Panc1 (cell line): ENCODE data around the gene CCDC121. TPM values are rescaled to one million over a fixed set of nuclear protein-coding genes. Genes with fewer than 3 reads are reported as not detected.

Experiments used
- ATAC-seq: fragments of 200-7000 bp; cut with Tn5 transposase; 2 replicates; pipeline ENCODE4 v1.9.1; 2020; ENCODE audit warnings: mild to moderate bottlenecking, moderate library complexity
- BruUV-seq: library from RNA; stranded (reverse); fragments of 400-500 nt; replicated peaks from 2 replicates; lab custom pipeline; 2021; lab: Mats Ljungman, UMichigan
- CTCF ChIA-PET: fragments of 300-600 bp; sonication (Branson Sonifier 250); formaldehyde crosslinking; loops from one replicate; lab custom pipeline; 2022; ENCODE audit warnings: antibody characterized with exemption; lab: Charles Lee
- POLR2A ChIA-PET: fragments of 300-600 bp; sonication (Branson Sonifier 250); formaldehyde crosslinking; loops from one replicate; lab custom pipeline; 2022; ENCODE audit warnings: antibody characterized with exemption; lab: Charles Lee
- DNase-seq: peaks from one replicate; pipeline ENCODE4 v3.0.0-alpha.2; 2010; ENCODE audit warnings: low read depth, low spot score
- H3K27ac ChIP-seq: 2 replicates; pipeline ENCODE4 v1.5.1; 2011; ENCODE audit warnings: mild to moderate bottlenecking, low read length, inconsistent platforms
- H3K27me3 ChIP-seq: fragments of 200-500 bp; sonication (Bioruptor generic); 2 replicates; pipeline ENCODE4 v1.6.0; 2014; ENCODE audit warnings: low read length, inconsistent platforms; ENCODE audit not compliant: control insufficient read depth, insufficient read depth
- H3K36me3 ChIP-seq: fragments of 200-500 bp; sonication (Bioruptor generic); 2 replicates; pipeline ENCODE4 v1.5.1; 2014; ENCODE audit warnings: inconsistent platforms, mild to moderate bottlenecking, low read length, moderate library complexity; ENCODE audit not compliant: control insufficient read depth, insufficient read depth
- H3K4me1 ChIP-seq: 2 replicates; pipeline ENCODE4 v1.5.1; 2011; ENCODE audit warnings: inconsistent platforms, mild to moderate bottlenecking, low read length, moderate library complexity; ENCODE audit not compliant: control insufficient read depth, insufficient read depth
- H3K4me3 ChIP-seq, 2 experiments: 2 replicates each; pipeline ENCODE4 v1.5.1; 2011 to 2012; ENCODE audit warnings: low read depth in 2 of 2, low read length in 2 of 2, mild to moderate bottlenecking in 2 of 2, inconsistent platforms in 1 of 2, moderate library complexity in 1 of 2
- H3K9me3 ChIP-seq: fragments of 200-500 bp; sonication (Bioruptor generic); 2 replicates; pipeline ENCODE4 v1.5.1; 2014; ENCODE audit warnings: low read depth, mild to moderate bottlenecking, inconsistent platforms, low read length, moderate library complexity; ENCODE audit not compliant: control insufficient read depth, insufficient read depth
- CTCF ChIP-seq: fragments of 450-650 bp; IDR thresholded peaks from 2 replicates; pipeline ENCODE4 v1.5.1; 2017; ENCODE audit warnings: mild to moderate bottlenecking
- POLR2AphosphoS5 ChIP-seq: IDR thresholded peaks from 2 replicates; pipeline ENCODE4 v1.6.1; 2012; ENCODE audit warnings: mild to moderate bottlenecking, low read depth, low read length, moderate library complexity
- SIN3A ChIP-seq: IDR thresholded peaks from 2 replicates; pipeline ENCODE4 v1.6.1; 2012; ENCODE audit warnings: low read depth, mild to moderate bottlenecking, low read length, moderate library complexity, borderline replicate concordance; ENCODE audit not compliant: insufficient read depth
- TCF7L2 ChIP-seq: IDR thresholded peaks from 2 replicates; pipeline ENCODE4 v1.6.1; 2011; ENCODE audit warnings: mild to moderate bottlenecking, low read depth, low read length, inconsistent platforms
- in situ Hi-C: cut with HindIII; loops from 2 replicates; pipeline ENCODE4 v1.10.0; 2016; ENCODE audit warnings: low sequenced_read_pairs, low pct_unique_long_range_greater_than_20kb
- intact Hi-C: fragments of 100-400 bp; cut with micrococcal nuclease; formaldehyde crosslinking; loops from one replicate; pipeline ENCODE4 v1.10.0; 2022; ENCODE audit not compliant: unreplicated experiment
- total RNA-seq: library from RNA; stranded (reverse); gene quantifications from one replicate; pipeline ENCODE4 v1.2.1, GENCODE V29; 2021; ENCODE audit not compliant: unreplicated experiment
- TF ChIP-seq, protein P1 (sequence below), 2 experiments: IDR thresholded peaks; 2 replicates each; pipeline ENCODE4 v1.6.1; 2011 to 2012; ENCODE audit warnings: low read depth in 2 of 2, control low read depth in 1 of 2, low read length in 1 of 2, mild to moderate bottlenecking in 1 of 2, moderate library complexity in 1 of 2; ENCODE audit not compliant: insufficient read depth in 1 of 2

CCDC121 gene
- total RNA-seq, 1 experiment from 2014 or later, result 5.9 TPM

GRCh38 chr2:27652790-27653189 is 24.0 kb upstream of the CCDC121 start:
- TF ChIP-seq TCF7L2, result no peak
- no peak for TF ChIP-seq SIN3A
- TF ChIP-seq CTCF, result no peak
- Histone ChIP-seq H3K27me3 (no peaks in the 10 kb centered on the region), H3K27ac (no peak overlapping the region), H3K4me1 (no peaks in the 10 kb centered on the region), H3K4me3 (no peak overlapping the region), H3K9me3 (no peaks in the 10 kb centered on the region), H3K36me3 (peaks cover 25% of the 10 kb centered on the region)
- ChIA-PET POLR2A (no interaction called here), CTCF (no interaction called here)
- in situ Hi-C loops, result no loop called here
- intact Hi-C loops, result no loop called here
- DNase-seq, result no peak
- no TSS peak for BruUV-seq
- no peak for ATAC-seq

- TF ChIP-seq POLR2AphosphoS5, result no peak
- TF ChIP-seq TCF7L2, result no peak
- no peak for TF ChIP-seq CTCF
- TF ChIP-seq, protein P1, sequence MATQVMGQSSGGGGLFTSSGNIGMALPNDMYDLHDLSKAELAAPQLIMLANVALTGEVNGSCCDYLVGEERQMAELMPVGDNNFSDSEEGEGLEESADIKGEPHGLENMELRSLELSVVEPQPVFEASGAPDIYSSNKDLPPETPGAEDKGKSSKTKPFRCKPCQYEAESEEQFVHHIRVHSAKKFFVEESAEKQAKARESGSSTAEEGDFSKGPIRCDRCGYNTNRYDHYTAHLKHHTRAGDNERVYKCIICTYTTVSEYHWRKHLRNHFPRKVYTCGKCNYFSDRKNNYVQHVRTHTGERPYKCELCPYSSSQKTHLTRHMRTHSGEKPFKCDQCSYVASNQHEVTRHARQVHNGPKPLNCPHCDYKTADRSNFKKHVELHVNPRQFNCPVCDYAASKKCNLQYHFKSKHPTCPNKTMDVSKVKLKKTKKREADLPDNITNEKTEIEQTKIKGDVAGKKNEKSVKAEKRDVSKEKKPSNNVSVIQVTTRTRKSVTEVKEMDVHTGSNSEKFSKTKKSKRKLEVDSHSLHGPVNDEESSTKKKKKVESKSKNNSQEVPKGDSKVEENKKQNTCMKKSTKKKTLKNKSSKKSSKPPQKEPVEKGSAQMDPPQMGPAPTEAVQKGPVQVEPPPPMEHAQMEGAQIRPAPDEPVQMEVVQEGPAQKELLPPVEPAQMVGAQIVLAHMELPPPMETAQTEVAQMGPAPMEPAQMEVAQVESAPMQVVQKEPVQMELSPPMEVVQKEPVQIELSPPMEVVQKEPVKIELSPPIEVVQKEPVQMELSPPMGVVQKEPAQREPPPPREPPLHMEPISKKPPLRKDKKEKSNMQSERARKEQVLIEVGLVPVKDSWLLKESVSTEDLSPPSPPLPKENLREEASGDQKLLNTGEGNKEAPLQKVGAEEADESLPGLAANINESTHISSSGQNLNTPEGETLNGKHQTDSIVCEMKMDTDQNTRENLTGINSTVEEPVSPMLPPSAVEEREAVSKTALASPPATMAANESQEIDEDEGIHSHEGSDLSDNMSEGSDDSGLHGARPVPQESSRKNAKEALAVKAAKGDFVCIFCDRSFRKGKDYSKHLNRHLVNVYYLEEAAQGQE (IDR thresholded peaks at IDR 0.05; ENCODE audit: insufficient read depth in 1 of 2, low read depth in 2 of 2, low read length in 1 of 2), result no peak
- no peak for TF ChIP-seq SIN3A
- H3K27ac ChIP-seq, result no peak overlapping the region
- no TSS peak for BruUV-seq
- no peak overlapping the region for H3K4me3 ChIP-seq
- peaks cover 25% of the 10 kb centered on the region for H3K36me3 ChIP-seq
- no peaks in the 10 kb centered on the region for H3K9me3 ChIP-seq
- ATAC-seq (no peak), DNase-seq (no peak)
- H3K27me3 ChIP-seq, result no peaks in the 10 kb centered on the region
- intact Hi-C loops, result no loop called here
- POLR2A ChIA-PET, result no interaction called here
- in situ Hi-C loops, result no loop called here
- CTCF ChIA-PET, result no interaction called here
- no peaks in the 10 kb centered on the region for H3K4me1 ChIP-seq
Measured at GRCh38 chr2:27652341-27652740, 23.5 kb upstream of the CCDC121 start.
